Activated CD8-positive, alpha-beta T cell treated with anti-CD3 and anti-CD28 coated beads for 36 hours (primary cell): ENCODE measurements around the gene HSPG2. TPM values are rescaled to one million over a fixed set of nuclear protein-coding genes. Genes with fewer than 3 reads are reported as not detected.

Experiments
- ATAC-seq: fragments of 200-7000 bp; cut with Tn5 transposase; one replicate; pipeline ENCODE4 v1.10.0; 2021; ENCODE audit warnings: mild to moderate bottlenecking, moderate library complexity
- CTCF ChIA-PET: fragments of 350-600 bp; sonication (Branson Sonifier 250); formaldehyde crosslinking; loops from one replicate; lab custom pipeline; 2021; ENCODE audit warnings: antibody characterized with exemption; lab: Charles Lee
- POLR2A ChIA-PET: fragments of 350-600 bp; sonication (Branson Sonifier 250); formaldehyde crosslinking; loops from one replicate; lab custom pipeline; 2021; ENCODE audit warnings: antibody characterized with exemption; lab: Charles Lee
- DNase-seq: peaks from one replicate; pipeline ENCODE4 v3.0.0-alpha.2; 2020
- H3K27ac Mint-ChIP-seq: one replicate; pipeline ENCODE4 v1.8.0; 2021; ENCODE audit warnings: mild to moderate bottlenecking, mixed read lengths
- H3K27me3 Mint-ChIP-seq: one replicate; pipeline ENCODE4 v1.8.0; 2021; ENCODE audit warnings: mixed read lengths
- H3K36me3 Mint-ChIP-seq: one replicate; pipeline ENCODE4 v1.8.0; 2021; ENCODE audit warnings: low read depth, mixed read lengths
- H3K4me1 Mint-ChIP-seq: one replicate; pipeline ENCODE4 v1.8.0; 2021; ENCODE audit warnings: low read depth, mixed read lengths
- H3K4me3 Mint-ChIP-seq: one replicate; pipeline ENCODE4 v1.8.0; 2021; ENCODE audit warnings: mild to moderate bottlenecking, moderate library complexity, mixed read lengths
- H3K9me3 Mint-ChIP-seq: one replicate; pipeline ENCODE4 v1.8.0; 2021; ENCODE audit warnings: mixed read lengths
- CTCF ChIP-seq: fragments of 200-600 bp; IDR thresholded peaks from one replicate; pipeline ENCODE4 v1.8.0; 2022; ENCODE audit warnings: antibody characterized with exemption, mild to moderate bottlenecking
- intact Hi-C: fragments of 100-400 bp; cut with micrococcal nuclease; formaldehyde crosslinking; loops from one replicate; pipeline ENCODE4 v1.10.0; 2022
- total RNA-seq, 2 experiments: library from RNA; stranded (reverse); gene quantifications; one replicate each; pipeline ENCODE4 v1.2.3, GENCODE V29; 2021

The HSPG2 gene
- total RNA-seq, 2 experiments from 2014 or later, result 52.1 to 59.0 TPM

DNA sequence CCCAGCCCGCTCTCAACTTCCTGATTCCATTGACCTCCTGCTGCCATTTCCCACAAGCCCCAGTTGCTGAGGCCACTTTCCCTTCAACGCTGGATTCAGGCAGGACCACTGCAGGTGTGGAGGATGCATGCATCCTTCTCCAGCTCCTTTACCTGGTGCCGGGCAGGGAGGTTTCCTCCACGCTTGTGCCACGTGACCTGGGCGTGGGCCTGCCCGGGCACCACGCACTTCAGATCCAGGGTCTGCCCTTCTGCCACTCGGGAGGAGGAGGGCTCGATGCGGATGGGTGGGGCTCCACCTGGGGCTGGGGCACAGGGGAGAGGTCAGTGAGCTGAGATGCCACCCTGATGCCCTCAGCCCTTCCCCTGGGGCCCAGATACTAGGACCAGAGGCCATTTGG, 93.1 kb downstream of the HSPG2 start:
- CTCF ChIA-PET, result no interaction called here
- no peak for TF ChIP-seq CTCF
- intact Hi-C loops, result no loop called here
- no peaks in the 10 kb centered on the region for H3K36me3 Mint-ChIP-seq
- no peaks in the 10 kb centered on the region for H3K27me3 Mint-ChIP-seq
- H3K9me3 Mint-ChIP-seq, result no peaks in the 10 kb centered on the region
- no peak overlapping the region for H3K4me3 Mint-ChIP-seq
- POLR2A ChIA-PET, result no interaction called here
- ATAC-seq (no peak), DNase-seq (no peak)
- H3K27ac Mint-ChIP-seq, result no peak overlapping the region
- H3K4me1 Mint-ChIP-seq, result no peaks in the 10 kb centered on the region

DNA sequence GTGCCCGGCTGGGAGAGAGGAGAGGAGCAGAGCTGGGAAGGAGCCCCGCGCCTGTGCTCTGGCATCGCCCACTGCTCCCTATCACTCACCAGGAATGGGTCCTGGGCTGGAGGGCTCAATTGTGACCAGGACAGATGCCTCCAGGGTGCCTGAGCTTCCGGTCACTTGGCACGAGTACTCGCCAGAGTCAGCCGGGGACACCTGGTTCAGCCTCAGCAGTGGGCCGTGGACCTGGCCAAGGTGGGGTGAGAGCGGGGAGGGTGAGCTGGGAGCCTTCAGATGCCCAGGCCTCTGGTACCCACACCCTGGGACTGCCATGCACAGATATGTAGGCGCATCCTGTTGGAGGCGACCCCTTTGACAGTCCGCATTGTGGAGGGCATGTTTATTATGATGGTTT, 93.9 kb downstream of the HSPG2 start:
- H3K36me3 Mint-ChIP-seq, result no peaks in the 10 kb centered on the region
- no peaks in the 10 kb centered on the region for H3K4me1 Mint-ChIP-seq
- H3K27ac Mint-ChIP-seq, result no peak overlapping the region
- ChIA-PET CTCF (no interaction called here), POLR2A (no interaction called here)
- DNase-seq (no peak), ATAC-seq (no peak)
- no peaks in the 10 kb centered on the region for H3K27me3 Mint-ChIP-seq
- H3K9me3 Mint-ChIP-seq, result no peaks in the 10 kb centered on the region
- TF ChIP-seq CTCF, result no peak
- intact Hi-C loops, result no loop called here
- no peak overlapping the region for H3K4me3 Mint-ChIP-seq

DNA sequence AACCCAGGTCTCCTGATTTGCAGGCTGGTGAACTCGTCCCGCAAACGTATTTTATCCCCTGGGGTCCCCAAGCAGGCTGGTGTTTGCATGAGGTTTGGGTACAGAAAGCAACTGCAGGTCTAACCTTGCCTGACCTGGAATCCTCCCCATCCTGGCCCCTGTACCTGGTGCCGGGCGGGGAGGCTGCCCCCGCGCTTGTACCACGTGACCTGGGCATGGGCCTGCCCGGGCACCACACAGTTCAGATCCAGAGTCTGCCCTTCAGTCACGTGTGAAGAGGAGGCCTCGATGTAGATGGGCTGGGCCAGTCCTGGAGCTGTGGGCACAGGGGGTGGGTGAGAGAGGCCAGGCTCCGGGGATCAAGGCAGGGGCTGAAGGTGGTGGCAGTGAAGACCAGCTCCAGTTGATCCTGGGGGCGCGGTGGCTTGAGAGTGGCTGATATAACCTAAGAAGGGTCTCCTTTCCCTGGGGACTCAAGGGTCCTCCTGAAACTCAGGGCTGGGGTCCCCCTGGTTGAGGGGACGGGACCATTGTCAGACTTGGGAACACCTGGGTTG, 94.4 kb downstream of the HSPG2 start:
- H3K36me3 Mint-ChIP-seq, result no peaks in the 10 kb centered on the region
- intact Hi-C loops, result no loop called here
- ChIA-PET POLR2A (no interaction called here), CTCF (no interaction called here)
- H3K4me3 Mint-ChIP-seq, result no peak overlapping the region
- H3K9me3 Mint-ChIP-seq, result no peaks in the 10 kb centered on the region
- no peaks in the 10 kb centered on the region for H3K4me1 Mint-ChIP-seq
- no peak for TF ChIP-seq CTCF
- DNase-seq (no peak), ATAC-seq (no peak)
- no peak overlapping the region for H3K27ac Mint-ChIP-seq
- H3K27me3 Mint-ChIP-seq, result no peaks in the 10 kb centered on the region

DNA sequence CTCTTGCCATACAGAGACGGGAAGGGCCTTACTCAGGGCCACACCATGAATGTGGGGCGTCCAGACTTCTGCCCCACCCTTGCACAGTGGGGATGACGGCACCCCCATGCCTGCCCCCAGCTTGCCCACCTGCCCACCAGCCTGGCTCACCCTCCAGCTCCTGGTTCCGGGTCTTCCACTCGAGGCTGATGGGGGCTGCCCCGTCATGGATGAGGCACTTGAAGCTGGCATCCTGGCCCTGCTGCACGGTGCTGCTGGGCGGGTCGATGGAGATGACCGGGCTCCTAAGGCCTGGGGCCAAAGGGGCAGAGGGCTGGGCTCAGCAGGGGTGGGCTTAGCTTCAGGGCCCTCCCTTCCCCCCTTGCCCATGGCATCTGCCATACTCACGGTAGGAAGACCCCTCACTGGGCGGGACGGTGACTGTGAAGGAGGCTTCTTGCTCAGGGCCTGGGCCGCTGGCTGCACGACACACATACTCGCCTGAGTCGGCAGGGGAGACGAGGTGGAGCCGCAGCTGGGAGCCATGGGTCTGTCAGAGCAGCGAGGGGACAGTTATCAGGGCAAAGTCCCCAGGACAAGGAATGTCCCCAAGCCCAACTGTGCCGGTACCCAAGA, 95.2 kb downstream of the HSPG2 start:
- no peaks in the 10 kb centered on the region for H3K9me3 Mint-ChIP-seq
- H3K27me3 Mint-ChIP-seq, result no peaks in the 10 kb centered on the region
- CTCF ChIA-PET, result no interaction called here
- DNase-seq (no peak), ATAC-seq (no peak)
- no peaks in the 10 kb centered on the region for H3K36me3 Mint-ChIP-seq
- TF ChIP-seq CTCF, result no peak
- no peak overlapping the region for H3K27ac Mint-ChIP-seq
- POLR2A ChIA-PET, result no interaction called here
- H3K4me1 Mint-ChIP-seq, result no peaks in the 10 kb centered on the region
- no peak overlapping the region for H3K4me3 Mint-ChIP-seq
- intact Hi-C loops, result no loop called here

GRCh38 chr1:21840981-21841380, 96.1 kb downstream of the HSPG2 start:
- ATAC-seq (no peak), DNase-seq (no peak)
- no peak for TF ChIP-seq CTCF
- H3K9me3 Mint-ChIP-seq, result no peaks in the 10 kb centered on the region
- intact Hi-C loops, result no loop called here
- ChIA-PET CTCF (no interaction called here), POLR2A (no interaction called here)
- H3K4me3 Mint-ChIP-seq, result no peak overlapping the region
- no peaks in the 10 kb centered on the region for H3K36me3 Mint-ChIP-seq
- H3K4me1 Mint-ChIP-seq, result no peaks in the 10 kb centered on the region
- H3K27ac Mint-ChIP-seq, result no peak overlapping the region
- H3K27me3 Mint-ChIP-seq, result no peaks in the 10 kb centered on the region
